Lower leg skin (tissue), 3 donors: ENCODE results near the gene DENND6B.

Experiments
- CTCF ChIP-seq, 3 donors: fragments of 450-650 bp; IDR thresholded peaks; one replicate each; pipeline ENCODE4 v1.5.1; 2016; ENCODE audit warnings: antibody characterized with exemption in 3 of 3, mild to moderate bottlenecking in 3 of 3, moderate library complexity in 2 of 3
- POLR2A ChIP-seq, 2 donors: fragments of 450-650 bp; IDR thresholded peaks; one replicate each; pipeline ENCODE4 v1.6.1; 2016 to 2017; ENCODE audit warnings: antibody characterized with exemption in 2 of 2, mild to moderate bottlenecking in 1 of 2, moderate library complexity in 1 of 2

GRCh38 chr22:50338860-50339462 lies 12.1 kb upstream of the DENND6B start:
- no peak for TF ChIP-seq POLR2A (IDR thresholded peaks at IDR 0.05)
- TF ChIP-seq CTCF (IDR thresholded peaks at IDR 0.05), result no peak
